GM19463 (cell line): ENCODE results near the gene SELENOK.

Experiments
- ATAC-seq: cut with Tn5 transposase; IDR thresholded peaks from one replicate; pipeline ENCODE4 v1.9.1; 2021; ENCODE audit warnings: mild to moderate bottlenecking, moderate library complexity; ENCODE audit not compliant: unreplicated experiment

Gene SELENOK

DNA sequence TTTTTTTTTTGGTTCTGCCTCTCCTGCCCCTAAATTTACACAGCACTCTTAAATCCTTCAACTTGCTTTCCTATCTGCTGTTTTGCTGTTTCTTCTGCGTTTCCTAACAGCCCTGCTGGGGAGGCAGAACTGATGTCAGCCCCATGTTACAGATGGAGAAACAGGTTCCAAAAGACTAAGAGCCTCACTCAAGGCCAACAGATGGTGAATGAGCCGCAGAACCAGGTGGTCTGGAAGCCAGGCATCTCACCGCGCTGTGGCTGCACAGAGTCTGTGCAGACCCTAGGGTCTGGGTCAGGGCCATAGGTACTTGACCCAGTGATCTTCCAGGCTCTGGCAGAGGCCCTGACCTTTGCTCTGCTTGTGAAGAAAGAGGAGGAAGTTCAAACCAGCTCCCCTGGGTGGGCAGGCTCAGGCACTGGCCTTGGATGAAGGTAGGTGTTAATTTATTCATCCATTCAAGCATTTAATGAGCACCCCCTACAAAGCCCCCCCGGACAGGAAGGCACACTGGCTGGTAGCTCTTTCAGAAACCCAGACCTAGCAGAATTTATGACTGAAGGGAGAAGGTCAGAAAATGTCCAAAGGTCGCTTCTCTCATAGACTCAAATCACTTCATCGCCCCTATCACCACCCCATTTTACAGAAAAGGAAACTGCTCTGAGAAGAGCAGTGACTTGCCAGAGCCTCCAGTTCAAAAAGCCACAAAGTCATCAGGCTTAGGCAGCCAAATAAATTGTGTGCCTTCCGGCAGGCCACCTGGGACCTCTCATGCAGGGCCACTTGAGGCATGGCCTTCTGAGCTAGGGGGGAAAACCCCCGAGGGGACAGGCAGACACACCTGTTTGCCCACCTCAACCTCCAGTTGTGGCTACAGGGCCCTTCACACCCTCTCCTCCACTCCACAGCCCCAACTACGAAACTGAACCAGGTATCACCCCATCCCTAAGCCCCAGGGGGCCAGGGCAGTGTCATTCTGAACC lies 48.2 kb downstream of the SELENOK start:
- peak; percentile 47 for ATAC-seq

DNA sequence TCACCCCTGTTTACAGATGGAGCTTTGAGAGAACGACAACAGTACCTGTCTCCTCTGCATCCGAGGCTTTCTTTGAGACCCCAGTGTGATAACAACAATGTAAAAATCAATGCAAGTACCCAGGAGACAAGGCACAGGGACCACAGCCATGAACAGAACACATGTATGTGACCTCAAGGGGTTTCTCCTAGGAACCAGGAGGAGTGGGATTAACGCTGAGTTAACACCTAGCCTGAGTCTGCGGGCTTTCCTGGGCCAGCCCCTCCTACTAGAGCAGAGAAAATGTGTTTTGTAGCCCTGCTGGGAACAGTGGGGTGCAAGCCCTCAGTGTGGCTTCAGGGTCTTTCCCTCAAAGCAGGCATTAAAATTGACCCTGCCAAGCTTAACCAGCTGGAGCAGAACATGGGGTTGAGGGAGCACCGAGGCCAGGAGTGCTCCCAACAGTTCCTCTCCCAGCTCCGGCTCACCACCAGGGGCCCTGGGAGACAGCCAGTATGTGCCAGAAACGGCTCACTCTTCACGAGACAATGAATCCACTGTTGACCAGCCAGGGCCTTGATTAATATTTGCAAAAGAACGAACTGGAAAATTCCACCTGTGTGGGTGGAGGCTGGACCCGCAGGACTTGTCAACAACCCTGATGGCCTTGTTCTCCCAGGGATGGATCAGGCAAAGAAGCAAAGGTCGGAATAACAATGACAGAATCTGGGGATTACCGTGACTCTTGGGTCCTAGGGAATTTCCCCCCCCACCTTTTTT lies 49.0 kb downstream of the SELENOK start:
- no peak for ATAC-seq

DNA sequence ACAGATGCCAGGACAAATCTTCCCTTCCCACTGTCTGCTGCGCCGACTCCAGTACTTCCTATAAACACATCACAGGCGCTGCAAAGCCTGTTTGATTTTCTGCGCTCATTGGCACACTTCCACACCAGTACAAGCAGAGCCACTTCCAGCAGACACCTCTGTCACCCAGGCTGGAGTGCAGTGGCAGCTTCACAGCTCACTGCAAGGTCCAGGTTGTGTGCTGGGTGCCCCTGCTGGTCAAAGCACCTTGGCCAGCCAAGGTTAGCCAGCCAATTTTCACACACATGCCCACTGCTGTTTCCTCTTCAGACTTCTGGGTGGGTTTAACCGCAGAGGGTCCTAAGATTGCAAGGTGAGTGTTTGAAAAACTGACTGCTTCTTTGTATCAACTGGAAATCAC lies 50.4 kb downstream of the SELENOK start:
- ATAC-seq, result no peak

DNA sequence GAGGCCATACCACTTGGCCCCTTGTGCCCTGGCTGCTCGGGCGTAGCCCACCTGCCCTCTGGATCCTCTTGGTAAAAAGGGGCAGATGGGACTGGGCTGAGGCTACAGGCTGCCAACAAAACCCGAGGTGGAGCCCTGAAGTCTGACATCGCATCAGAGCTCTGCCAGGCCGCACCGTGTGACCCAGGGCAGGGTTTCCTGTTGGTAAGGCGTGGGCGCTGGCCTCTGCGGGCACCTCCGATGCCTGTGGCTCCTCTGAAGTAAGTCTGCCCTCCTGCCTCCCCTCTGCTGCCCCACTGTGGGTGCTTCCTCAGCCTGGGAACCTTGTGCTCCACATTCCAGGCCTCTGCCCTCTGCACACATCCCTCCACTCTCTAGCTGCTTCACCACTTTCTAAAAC lies 54.3 kb downstream of the SELENOK start:
- ATAC-seq, result no peak

DNA sequence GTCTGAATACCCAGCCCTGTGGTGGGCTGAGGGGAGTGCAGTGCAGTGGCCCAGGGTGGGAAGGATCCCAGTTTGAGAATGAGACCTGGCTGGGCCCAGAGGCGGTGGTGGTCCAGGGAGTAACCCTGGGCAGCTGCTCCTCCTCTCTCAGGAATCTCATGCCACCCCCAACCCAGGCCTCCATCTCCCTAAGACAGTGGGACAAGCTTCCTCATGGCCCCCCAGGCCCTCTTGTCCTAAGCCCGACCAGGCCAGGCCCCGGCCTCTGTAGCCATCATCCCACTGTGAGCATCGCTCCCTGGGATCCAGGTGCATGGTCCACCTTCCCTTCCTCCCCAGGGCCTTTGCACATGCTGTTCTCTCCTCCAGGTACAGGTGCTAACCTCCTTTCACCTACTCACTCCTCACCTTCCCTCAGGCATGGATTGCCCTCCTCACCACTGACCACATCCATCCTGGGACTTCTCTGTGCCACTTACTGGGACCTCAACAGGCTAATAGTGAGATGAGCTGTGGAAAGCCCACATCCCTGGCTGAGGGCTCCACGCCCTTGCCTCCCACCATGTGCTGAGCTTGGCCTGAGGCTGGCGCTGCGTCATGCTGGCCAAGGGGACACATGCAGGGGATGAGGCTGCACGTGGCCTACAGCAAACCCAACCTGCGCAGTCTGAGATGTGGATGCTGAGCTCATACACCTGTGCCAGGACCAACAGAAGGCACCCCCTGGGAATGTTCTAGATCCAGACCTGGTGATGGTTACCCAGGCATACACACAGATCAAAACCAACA lies 55.4 kb downstream of the SELENOK start:
- ATAC-seq, result no peak

DNA sequence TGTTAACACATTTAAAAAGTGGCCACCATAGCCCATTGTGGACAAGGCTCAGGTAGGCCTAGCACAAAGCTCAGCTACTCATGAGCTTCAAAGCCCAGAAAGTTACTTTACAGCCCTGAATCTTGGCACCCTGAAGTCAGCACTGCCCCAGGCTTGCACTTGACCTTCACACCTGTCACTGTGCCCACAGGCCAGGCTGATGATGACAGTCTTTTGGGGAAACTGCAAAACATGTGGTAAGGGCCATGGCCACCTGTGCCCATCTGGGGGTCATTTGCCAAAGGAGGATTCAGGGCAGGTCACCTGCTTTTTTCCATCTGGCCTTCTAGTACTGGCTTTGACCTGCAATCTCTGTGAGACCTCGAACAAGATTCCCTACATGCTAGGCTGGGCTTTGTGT lies 56.4 kb downstream of the SELENOK start:
- no peak for ATAC-seq

DNA sequence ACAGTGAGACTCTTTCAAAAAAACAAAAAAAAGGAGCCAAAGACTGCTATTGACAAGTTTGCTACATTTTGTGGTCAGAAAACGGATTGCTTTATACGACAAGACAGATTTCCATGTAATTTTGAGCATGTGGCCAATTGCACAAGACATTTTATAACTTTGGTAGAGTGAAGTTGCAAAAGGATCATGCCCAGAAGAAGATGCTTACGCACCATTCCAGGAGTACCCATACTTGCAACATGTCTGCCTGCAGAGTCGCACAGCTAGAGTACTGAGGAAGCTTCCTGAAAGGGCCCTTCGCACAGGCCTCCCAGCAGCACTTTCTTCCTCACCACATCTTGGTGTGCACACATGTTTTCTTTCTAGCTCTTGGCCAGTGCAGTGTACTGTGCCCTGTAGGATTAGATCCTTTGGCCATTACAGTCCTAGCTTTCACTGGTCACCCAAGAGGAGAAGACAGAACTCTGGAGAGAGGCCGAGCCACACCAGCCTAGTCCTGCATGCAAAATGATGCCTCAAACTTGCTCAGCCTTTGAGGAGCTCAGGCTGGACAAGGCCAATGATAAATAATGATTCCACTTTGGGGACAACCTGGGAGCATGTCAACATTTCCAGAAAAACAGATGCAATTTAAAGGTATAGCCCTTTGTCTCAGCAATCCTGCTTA lies 57.1 kb downstream of the SELENOK start:
- ATAC-seq, result no peak
